ENCODE results near the gene CEBPG. TPM values are rescaled to one million over a fixed set of nuclear protein-coding genes. Genes with fewer than 3 reads are reported as not detected.

Gene CEBPG
- polyA plus RNA-seq, 1 donor from 2014 or later: 67.5 TPM

- no peaks in the 10 kb centered on the region for H3K27me3 ChIP-seq (ENCODE audit: insufficient read depth, low read depth, low read length)
- no peaks in the 10 kb centered on the region for H3K79me2 ChIP-seq (replicated peaks; ENCODE audit: insufficient read depth, low read length)
- no peak overlapping the region for H3K9ac ChIP-seq (ENCODE audit: low read length)
- H2AFZ ChIP-seq (ENCODE audit: low read depth, low read length): no peak overlapping the region
- peak overlapping the region; percentile 14 for H3K27ac ChIP-seq (ENCODE audit: low read length)
- no peaks in the 10 kb centered on the region for H3K36me3 ChIP-seq (ENCODE audit: insufficient read depth, low read length)
- H3K9me2 ChIP-seq (ENCODE audit: insufficient read depth, low read length): no peaks in the 10 kb centered on the region
- H3F3A ChIP-seq (ENCODE audit: insufficient read depth, low read length, poor library complexity, severe bottlenecking): no peaks in the 10 kb centered on the region
- peak overlapping the region; percentile 41 for H3K4me3 ChIP-seq (ENCODE audit: low read length)
- no peaks in the 10 kb centered on the region for H4K20me1 ChIP-seq (ENCODE audit: insufficient read depth)
- H3K4me2 ChIP-seq (ENCODE audit: low read length): peak overlapping the region; percentile 20
- H3K9me3 ChIP-seq (ENCODE audit: low read length): no peaks in the 10 kb centered on the region
- peak; percentile 4 for TF ChIP-seq REST (IDR thresholded peaks at IDR 0.05; ENCODE audit: borderline replicate concordance)
- no peak for TF ChIP-seq SMC3 (conservative IDR thresholded peaks at IDR 0.05; ENCODE audit: poor library complexity)
Measured at GRCh38 chr19:33344573-33344925, 29.0 kb upstream of the CEBPG start.

- H3K9me3 ChIP-seq (ENCODE audit: low read length): no peaks in the 10 kb centered on the region
- TF ChIP-seq MXI1 (conservative IDR thresholded peaks at IDR 0.05; ENCODE audit: poor library complexity, severe bottlenecking): no peak
- no peak for TF ChIP-seq RAD21 (conservative IDR thresholded peaks at IDR 0.05)
- TF ChIP-seq CTCF (IDR thresholded peaks at IDR 0.05; ENCODE audit: poor library complexity, severe bottlenecking): no peak
- no peak for TF ChIP-seq EP300 (conservative IDR thresholded peaks at IDR 0.05; ENCODE audit: poor library complexity, severe bottlenecking)
- TF ChIP-seq TAF1 (IDR thresholded peaks at IDR 0.05; ENCODE audit: low read depth): no peak
- TF ChIP-seq REST (IDR thresholded peaks at IDR 0.05; ENCODE audit: borderline replicate concordance): no peak
- TF ChIP-seq EZH2 (IDR thresholded peaks at IDR 0.05; ENCODE audit: borderline replicate concordance, insufficient read depth, low read length, poor library complexity, severe bottlenecking): no peak
- no peak for TF ChIP-seq SMC3 (conservative IDR thresholded peaks at IDR 0.05; ENCODE audit: poor library complexity)
- TF ChIP-seq POLR2AphosphoS5 (IDR thresholded peaks at IDR 0.05): no peak
- H4K20me1 ChIP-seq (ENCODE audit: insufficient read depth): no peaks in the 10 kb centered on the region
- no peak overlapping the region for H3K4me3 ChIP-seq (ENCODE audit: low read length)
- H3K4me2 ChIP-seq (ENCODE audit: low read length): no peak overlapping the region
- no peak overlapping the region for H3K9ac ChIP-seq (ENCODE audit: low read length)
- H3K9me2 ChIP-seq (ENCODE audit: insufficient read depth, low read length): no peaks in the 10 kb centered on the region
- H3K27me3 ChIP-seq (ENCODE audit: insufficient read depth, low read depth, low read length): no peaks in the 10 kb centered on the region
- no peak overlapping the region for H3K27ac ChIP-seq (ENCODE audit: low read length)
- no peak overlapping the region for H2AFZ ChIP-seq (ENCODE audit: low read depth, low read length)
- H3F3A ChIP-seq (ENCODE audit: insufficient read depth, low read length, poor library complexity, severe bottlenecking): no peaks in the 10 kb centered on the region
- H3K79me2 ChIP-seq (replicated peaks; ENCODE audit: insufficient read depth, low read length): no peaks in the 10 kb centered on the region
- H3K36me3 ChIP-seq (ENCODE audit: insufficient read depth, low read length): no peaks in the 10 kb centered on the region
Measured at GRCh38 chr19:33345163-33345562, 28.3 kb upstream of the CEBPG start.
